GM23248 (cell line): ENCODE measurements around the gene WDSUB1.

Experiments used
- EZH2 ChIP-seq: fragments of 200-600 bp; sonication (generic); IDR thresholded peaks from 2 replicates; pipeline ENCODE4 v1.6.1; 2018; ENCODE audit warnings: antibody characterized with exemption, mild to moderate bottlenecking; ENCODE audit not compliant: insufficient read depth, poor library complexity, severe bottlenecking
- EZH2phosphoT487 ChIP-seq: fragments of 200-600 bp; sonication (generic); IDR thresholded peaks from 2 replicates; pipeline ENCODE4 v1.6.1; 2018; ENCODE audit warnings: antibody characterized with exemption, moderate library complexity, mild to moderate bottlenecking, low read depth; ENCODE audit not compliant: insufficient read depth

- TF ChIP-seq EZH2 (no peak), EZH2phosphoT487 (no peak)
Observed at GRCh38 chr2:159300586-159300985, 14.1 kb upstream of the WDSUB1 start.
